ENCODE results near the gene LSM14B. TPM values are rescaled to one million over a fixed set of nuclear protein-coding genes. Genes with fewer than 3 reads are reported as not detected.

The LSM14B gene
- total RNA-seq, 1 experiment from 2014 or later, result 51.3 TPM

DNA sequence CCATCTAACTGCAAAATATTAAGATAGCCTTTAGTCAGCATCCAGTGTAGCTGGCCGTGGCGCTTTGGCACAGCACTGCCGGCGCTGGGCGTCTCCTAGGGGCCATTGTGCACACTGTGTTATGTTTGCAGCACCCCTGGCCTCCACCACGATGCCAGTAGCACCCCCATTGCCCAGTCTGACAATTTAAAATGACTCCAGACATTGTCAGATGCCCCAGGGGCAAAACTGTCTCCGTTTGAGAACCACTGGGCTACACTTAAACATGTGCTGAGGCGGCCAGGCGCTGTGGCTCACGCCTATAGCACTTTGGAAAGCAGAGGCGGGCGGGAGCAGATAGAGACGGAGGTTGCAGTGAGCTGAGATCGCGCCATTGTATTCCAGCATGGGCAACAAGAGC is 54.6 kb downstream of the LSM14B start:
- H3K27me3 ChIP-seq (ENCODE audit: insufficient read depth, low read length), result no peaks in the 10 kb centered on the region
- POLR2A ChIA-PET, result no interaction called here
- ATAC-seq (no peak), DNase-seq (ENCODE audit: low read depth, low spot score) (no peak)
- BruUV-seq (replicated peaks), result no TSS peak
- no peak for TF ChIP-seq POLR2A (IDR thresholded peaks at IDR 0.05; ENCODE audit: borderline replicate concordance, extremely low read depth, insufficient read depth, insufficient read length)
- H3K27ac ChIP-seq (ENCODE audit: low read depth, low read length), result no peak overlapping the region
- no peak overlapping the region for H3K4me3 ChIP-seq (replicated peaks in 1 of 2; ENCODE audit: low read depth in 1 of 2, low read length in 2 of 2)
- no peak overlapping the region for H3K9ac ChIP-seq (ENCODE audit: low read length)
- RAD21 ChIA-PET (ENCODE audit: low non-redundant PET in 1 of 2, low total read pairs in 2 of 2, uncharacterized antibody in 2 of 2, unreplicated experiment in 2 of 2), result no interaction called here
- H3K79me2 ChIP-seq (ENCODE audit: insufficient read depth, low read length), result 0 out of 2 replicates have a peak, but pooled peaks cover 3% of the 10 kb centered on the region
- H3K4me1 ChIP-seq (ENCODE audit: control insufficient read depth in 1 of 2, insufficient read depth in 2 of 2, low read length in 2 of 2), result peaks cover 2 to 3% of the 10 kb centered on the region in 2 experiments; a peak in 2 of 4 replicates
- CTCF ChIA-PET, result no interaction called here
- H3K36me3 ChIP-seq (ENCODE audit: control insufficient read depth in 1 of 2, insufficient read depth in 2 of 2, low read length in 2 of 2), result peaks cover 2 to 8% of the 10 kb centered on the region in 2 experiments; a peak in 3 of 4 replicates
- intact Hi-C loops (cut with micrococcal nuclease), result no loop called here
- no peak overlapping the region for H2AFZ ChIP-seq (ENCODE audit: low read depth, low read length, poor library complexity, severe bottlenecking)
- no peak overlapping the region for H3K4me2 ChIP-seq (ENCODE audit: low read length)
- no peaks in the 10 kb centered on the region for H4K20me1 ChIP-seq (ENCODE audit: insufficient read depth)
- H3K9me3 ChIP-seq (ENCODE audit: control insufficient read depth in 1 of 2, insufficient read depth in 1 of 2, low read depth in 1 of 2, low read length in 2 of 2), result no peaks in the 10 kb centered on the region
- H3K9me2 ChIP-seq (ENCODE audit: insufficient read depth), result no peaks in the 10 kb centered on the region

DNA sequence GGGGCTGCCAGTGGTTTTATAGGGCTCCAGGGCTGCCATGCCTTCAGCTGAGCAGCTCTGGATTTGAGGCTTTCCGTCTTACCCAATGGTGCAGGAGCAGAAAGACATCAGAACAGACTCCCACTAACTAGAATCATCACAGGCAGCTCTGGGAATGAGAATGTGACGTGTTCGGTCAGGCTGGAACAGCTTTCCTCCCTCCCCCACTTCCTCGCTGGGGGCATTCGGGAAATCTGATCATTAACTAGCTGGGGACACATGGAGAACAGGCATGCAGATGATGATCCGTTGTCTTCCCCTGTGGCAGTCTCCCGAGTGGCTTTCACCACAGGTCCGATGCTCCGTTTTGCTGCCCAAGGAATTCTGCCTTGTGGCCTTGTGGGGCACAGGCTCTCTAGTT is 55.0 kb downstream of the LSM14B start:
- no peak overlapping the region for H3K27ac ChIP-seq (ENCODE audit: low read depth, low read length)
- ChIA-PET POLR2A (no interaction called here), CTCF (no interaction called here), RAD21 (ENCODE audit: low non-redundant PET in 1 of 2, low total read pairs in 2 of 2, uncharacterized antibody in 2 of 2, unreplicated experiment in 2 of 2) (no interaction called here)
- H3K4me1 ChIP-seq (ENCODE audit: control insufficient read depth in 1 of 2, insufficient read depth in 2 of 2, low read length in 2 of 2), result peaks cover 2 to 6% of the 10 kb centered on the region in 2 experiments; a peak in 2 of 4 replicates
- no peak overlapping the region for H2AFZ ChIP-seq (ENCODE audit: low read depth, low read length, poor library complexity, severe bottlenecking)
- TF ChIP-seq TCF7L2 (IDR thresholded peaks at IDR 0.05; ENCODE audit: borderline replicate concordance, extremely low read depth, insufficient read depth, insufficient read length) (no peak), FOSL1 (IDR thresholded peaks at IDR 0.05; ENCODE audit: low read depth) (no peak), RAD21 (IDR thresholded peaks at IDR 0.05; ENCODE audit: low read depth) (no peak), CEBPB (IDR thresholded peaks at IDR 0.05; ENCODE audit: low read depth) (no peak), SIN3A (IDR thresholded peaks at IDR 0.05; ENCODE audit: low read depth) (no peak), EZH2 (IDR thresholded peaks at IDR 0.05) (no peak)
- TF ChIP-seq, protein P1, sequence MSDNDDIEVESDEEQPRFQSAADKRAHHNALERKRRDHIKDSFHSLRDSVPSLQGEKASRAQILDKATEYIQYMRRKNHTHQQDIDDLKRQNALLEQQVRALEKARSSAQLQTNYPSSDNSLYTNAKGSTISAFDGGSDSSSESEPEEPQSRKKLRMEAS (IDR thresholded peaks at IDR 0.05), result no peak
- TF ChIP-seq, protein P2, sequence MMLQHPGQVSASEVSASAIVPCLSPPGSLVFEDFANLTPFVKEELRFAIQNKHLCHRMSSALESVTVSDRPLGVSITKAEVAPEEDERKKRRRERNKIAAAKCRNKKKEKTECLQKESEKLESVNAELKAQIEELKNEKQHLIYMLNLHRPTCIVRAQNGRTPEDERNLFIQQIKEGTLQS (IDR thresholded peaks at IDR 0.05), result no peak
- no peak overlapping the region for H3K4me2 ChIP-seq (ENCODE audit: low read length)
- no peak overlapping the region for H3K4me3 ChIP-seq (replicated peaks in 1 of 2; ENCODE audit: low read depth in 1 of 2, low read length in 2 of 2)
- H3K79me2 ChIP-seq (ENCODE audit: insufficient read depth, low read length), result peaks cover 7% of the 10 kb centered on the region; the same call in 1 of the 2 replicates
- no peaks in the 10 kb centered on the region for H4K20me1 ChIP-seq (ENCODE audit: insufficient read depth)
- H3K36me3 ChIP-seq (ENCODE audit: control insufficient read depth in 1 of 2, insufficient read depth in 2 of 2, low read length in 2 of 2), result peaks cover 2 to 8% of the 10 kb centered on the region in 2 experiments; a peak in 3 of 4 replicates
- no peak for ATAC-seq
- H3K9me3 ChIP-seq (ENCODE audit: control insufficient read depth in 1 of 2, insufficient read depth in 1 of 2, low read depth in 1 of 2, low read length in 2 of 2), result no peaks in the 10 kb centered on the region
- no TSS peak for BruUV-seq (replicated peaks)
- no peak for DNase-seq (ENCODE audit: low read depth, low spot score)
- no peaks in the 10 kb centered on the region for H3K27me3 ChIP-seq (ENCODE audit: insufficient read depth, low read length)
- H3K9ac ChIP-seq (ENCODE audit: low read length), result no peak overlapping the region
- intact Hi-C loops (cut with micrococcal nuclease), result no loop called here
- H3K9me2 ChIP-seq (ENCODE audit: insufficient read depth), result no peaks in the 10 kb centered on the region
